Mesenchymal stem cell (in vitro differentiated cells and primary cell): ENCODE data around the gene FUT4. TPM values are rescaled to one million over a fixed set of nuclear protein-coding genes. Genes with fewer than 3 reads are reported as not detected.

Experiments
- DNase-seq: peaks from one replicate; pipeline ENCODE4 v3.0.0-alpha.2; 2013
- H2AFZ ChIP-seq: one replicate; pipeline ENCODE4 v1.6.1; 2013; ENCODE audit warnings: low read depth, mild to moderate bottlenecking, control low read depth, inconsistent platforms, low read length, moderate library complexity
- H2AK5ac ChIP-seq: 2 replicates; pipeline ENCODE4 v1.6.1; 2013; ENCODE audit warnings: low read length, moderate library complexity, mild to moderate bottlenecking, inconsistent platforms; ENCODE audit not compliant: severe bottlenecking
- H2BK120ac ChIP-seq: one replicate; pipeline ENCODE4 v1.6.1; 2013; ENCODE audit warnings: low read depth, mild to moderate bottlenecking, inconsistent platforms, low read length, moderate library complexity
- H2BK12ac ChIP-seq, 2 experiments: one replicate each; pipeline ENCODE4 v1.6.1; 2013; ENCODE audit warnings: inconsistent platforms in 2 of 2, low read length in 2 of 2, mild to moderate bottlenecking in 2 of 2, moderate library complexity in 2 of 2, control low read depth in 1 of 2
- H2BK15ac ChIP-seq: one replicate; pipeline ENCODE4 v1.6.1; 2013; ENCODE audit warnings: mild to moderate bottlenecking, low read depth, inconsistent platforms; ENCODE audit not compliant: poor library complexity, severe bottlenecking
- H2BK5ac ChIP-seq: 2 replicates; pipeline ENCODE4 v1.6.1; 2013; ENCODE audit warnings: low read depth, mild to moderate bottlenecking, low read length, control low read depth, inconsistent platforms; ENCODE audit not compliant: poor library complexity, severe bottlenecking
- H3K14ac ChIP-seq, 2 experiments: one replicate each; pipeline ENCODE4 v1.6.1; 2013; ENCODE audit warnings: inconsistent platforms in 2 of 2, low read length in 2 of 2, control low read depth in 1 of 2, mild to moderate bottlenecking in 1 of 2, moderate library complexity in 1 of 2
- H3K18ac ChIP-seq, 2 experiments: one replicate each; pipeline ENCODE4 v1.6.1; 2013; ENCODE audit warnings: inconsistent platforms in 2 of 2, low read length in 2 of 2, control low read depth in 1 of 2, low read depth in 1 of 2, mild to moderate bottlenecking in 1 of 2
- H3K23ac ChIP-seq, 2 experiments: one replicate each; pipeline ENCODE4 v1.6.1; 2013; ENCODE audit warnings: inconsistent platforms in 2 of 2, low read length in 2 of 2, mild to moderate bottlenecking in 2 of 2, moderate library complexity in 2 of 2, control low read depth in 1 of 2
- H3K27ac ChIP-seq: 2 replicates; pipeline ENCODE4 v1.5.1; 2013; ENCODE audit warnings: mild to moderate bottlenecking, moderate library complexity, low read length, control low read depth, inconsistent platforms; ENCODE audit not compliant: poor library complexity, severe bottlenecking
- H3K27me3 ChIP-seq, 2 experiments: 2 replicates each; pipeline versions ENCODE4 v1.6.1 to v1.7.0; 2013; ENCODE audit warnings: low read length in 2 of 2, mild to moderate bottlenecking in 2 of 2, moderate library complexity in 2 of 2, control low read depth in 1 of 2, inconsistent platforms in 1 of 2; ENCODE audit not compliant: control insufficient read depth in 1 of 2, insufficient read depth in 1 of 2
- H3K36me3 ChIP-seq, 2 experiments: 2 replicates each; pipeline versions ENCODE4 v1.6.1 to v1.7.0; 2013; ENCODE audit warnings: low read length in 2 of 2, control low read depth in 1 of 2, inconsistent platforms in 1 of 2, low read depth in 1 of 2, mild to moderate bottlenecking in 1 of 2; ENCODE audit not compliant: insufficient read depth in 2 of 2, control insufficient read depth in 1 of 2
- H3K4ac ChIP-seq, 2 experiments: one replicate each; pipeline ENCODE4 v1.6.1; 2013; ENCODE audit warnings: inconsistent platforms in 2 of 2, low read length in 2 of 2, mild to moderate bottlenecking in 2 of 2, moderate library complexity in 2 of 2, control low read depth in 1 of 2, low read depth in 1 of 2
- H3K4me1 ChIP-seq: 2 replicates; pipeline ENCODE4 v1.6.1; 2013; ENCODE audit warnings: low read depth, low read length, control low read depth; ENCODE audit not compliant: control insufficient read depth, insufficient read depth
- H3K4me2 ChIP-seq: 2 replicates; pipeline ENCODE4 v1.6.1; 2013; ENCODE audit warnings: low read length, mild to moderate bottlenecking, inconsistent platforms; ENCODE audit not compliant: poor library complexity, severe bottlenecking
- H3K4me3 ChIP-seq, 2 experiments: 2 replicates each; pipeline versions ENCODE4 v1.5.1 to v1.7.0; 2013; ENCODE audit warnings: low read length in 2 of 2, mild to moderate bottlenecking in 2 of 2, control low read depth in 1 of 2, low read depth in 1 of 2; ENCODE audit not compliant: insufficient read depth in 1 of 2
- H3K79me1 ChIP-seq: replicated peaks from 2 replicates; pipeline ENCODE4 v1.6.1; 2013; ENCODE audit warnings: mild to moderate bottlenecking, control low read depth, low read length, inconsistent platforms; ENCODE audit not compliant: poor library complexity, severe bottlenecking
- H3K9ac ChIP-seq: 2 replicates; pipeline ENCODE4 v1.7.0; 2013; ENCODE audit warnings: mild to moderate bottlenecking, low read length, moderate library complexity
- H3K9me3 ChIP-seq: 2 replicates; pipeline ENCODE4 v1.7.0; 2013; ENCODE audit warnings: mild to moderate bottlenecking, low read length; ENCODE audit not compliant: control insufficient read depth
- H4K8ac ChIP-seq: one replicate; pipeline ENCODE4 v1.6.1; 2013; ENCODE audit warnings: inconsistent platforms, mild to moderate bottlenecking, low read length, moderate library complexity
- H4K91ac ChIP-seq: one replicate; pipeline ENCODE4 v1.6.1; 2013; ENCODE audit warnings: mild to moderate bottlenecking, low read length, inconsistent platforms
- WGBS: methylation state at CpG from one replicate; pipeline ENCODE4 v1.1.7; 2013; ENCODE audit warnings: mixed read lengths; 5-methylcytosine and 5-hydroxymethylcytosine counted together
- polyA plus RNA-seq, 2 experiments: library from polyadenylated mRNA; stranded (reverse); fragments of 200-250 nt; gene quantifications; one replicate each; pipeline ENCODE4 v1.2.3, GENCODE V29; 2013

Gene FUT4, protein sequence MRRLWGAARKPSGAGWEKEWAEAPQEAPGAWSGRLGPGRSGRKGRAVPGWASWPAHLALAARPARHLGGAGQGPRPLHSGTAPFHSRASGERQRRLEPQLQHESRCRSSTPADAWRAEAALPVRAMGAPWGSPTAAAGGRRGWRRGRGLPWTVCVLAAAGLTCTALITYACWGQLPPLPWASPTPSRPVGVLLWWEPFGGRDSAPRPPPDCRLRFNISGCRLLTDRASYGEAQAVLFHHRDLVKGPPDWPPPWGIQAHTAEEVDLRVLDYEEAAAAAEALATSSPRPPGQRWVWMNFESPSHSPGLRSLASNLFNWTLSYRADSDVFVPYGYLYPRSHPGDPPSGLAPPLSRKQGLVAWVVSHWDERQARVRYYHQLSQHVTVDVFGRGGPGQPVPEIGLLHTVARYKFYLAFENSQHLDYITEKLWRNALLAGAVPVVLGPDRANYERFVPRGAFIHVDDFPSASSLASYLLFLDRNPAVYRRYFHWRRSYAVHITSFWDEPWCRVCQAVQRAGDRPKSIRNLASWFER
- 2.7 TPM for polyA plus RNA-seq (2013, experiment 1 of 2)
- 2.9 TPM for polyA plus RNA-seq (2013, experiment 2 of 2)

DNA sequence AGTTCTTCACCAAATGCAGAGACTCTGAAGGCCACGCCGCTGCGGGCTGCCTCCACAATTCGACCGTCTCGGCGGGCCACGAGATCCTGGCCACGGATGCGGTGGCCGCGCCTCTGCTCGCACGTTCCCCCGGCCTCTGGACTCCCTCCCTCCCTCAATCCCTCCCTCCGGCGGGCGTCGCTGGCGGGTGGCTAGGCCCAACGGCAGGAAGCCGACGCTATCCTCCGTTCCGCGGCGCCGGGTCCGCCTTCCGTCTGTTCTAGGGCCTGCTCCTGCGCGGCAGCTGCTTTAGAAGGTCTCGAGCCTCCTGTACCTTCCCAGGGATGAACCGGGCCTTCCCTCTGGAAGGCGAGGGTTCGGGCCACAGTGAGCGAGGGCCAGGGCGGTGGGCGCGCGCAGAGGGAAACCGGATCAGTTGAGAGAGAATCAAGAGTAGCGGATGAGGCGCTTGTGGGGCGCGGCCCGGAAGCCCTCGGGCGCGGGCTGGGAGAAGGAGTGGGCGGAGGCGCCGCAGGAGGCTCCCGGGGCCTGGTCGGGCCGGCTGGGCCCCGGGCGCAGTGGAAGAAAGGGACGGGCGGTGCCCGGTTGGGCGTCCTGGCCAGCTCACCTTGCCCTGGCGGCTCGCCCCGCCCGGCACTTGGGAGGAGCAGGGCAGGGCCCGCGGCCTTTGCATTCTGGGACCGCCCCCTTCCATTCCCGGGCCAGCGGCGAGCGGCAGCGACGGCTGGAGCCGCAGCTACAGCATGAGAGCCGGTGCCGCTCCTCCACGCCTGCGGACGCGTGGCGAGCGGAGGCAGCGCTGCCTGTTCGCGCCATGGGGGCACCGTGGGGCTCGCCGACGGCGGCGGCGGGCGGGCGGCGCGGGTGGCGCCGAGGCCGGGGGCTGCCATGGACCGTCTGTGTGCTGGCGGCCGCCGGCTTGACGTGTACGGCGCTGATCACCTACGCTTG is at the start of gene FUT4:
Gene FUT4, plus strand, starts transcription at position 227 of the 951 bp plus-strand sequence. Its CDS starts 213 bp downstream, at position 440.
- Histone ChIP-seq H3K9me3 (no peaks in the 10 kb centered on the region), H2AK5ac (no peak within 1 kb of the TSS), H3K4me3 (peak within 1 kb of the TSS; percentile 76 to 85), H2BK120ac (peak within 1 kb of the TSS; percentile 95), H2AFZ (peak within 1 kb of the TSS; percentile 98), H4K8ac (peak within 1 kb of the TSS; percentile 100), H2BK12ac (peak within 1 kb of the TSS in 1 of 2 experiments; percentile 70), H3K23ac (peak within 1 kb of the TSS; percentile 64 to 87), H3K79me1 (peaks cover 14% of the 10 kb centered on the region), H3K14ac (peak within 1 kb of the TSS in 1 of 2 experiments; percentile 91), H3K36me3 (peaks cover 9 to 11% of the 10 kb centered on the region in 2 experiments), H2BK5ac (peak within 1 kb of the TSS; percentile 77), H3K4me1 (peaks cover 15% of the 10 kb centered on the region), H3K18ac (peak within 1 kb of the TSS; percentile 92 to 99), H3K9ac (peak within 1 kb of the TSS; percentile 97), H3K4me2 (peak within 1 kb of the TSS; percentile 70), H2BK15ac (peak within 1 kb of the TSS; percentile 77), H3K4ac (peak within 1 kb of the TSS; percentile 89), H3K27me3 (no peaks in the 10 kb centered on the region), H3K27ac (peak within 1 kb of the TSS; percentile 96), H4K91ac (peak within 1 kb of the TSS; percentile 74)
- WGBS = under 1% methylated on average over 103 of the region's 109 CpGs
- peak; percentile 87 for DNase-seq

DNA sequence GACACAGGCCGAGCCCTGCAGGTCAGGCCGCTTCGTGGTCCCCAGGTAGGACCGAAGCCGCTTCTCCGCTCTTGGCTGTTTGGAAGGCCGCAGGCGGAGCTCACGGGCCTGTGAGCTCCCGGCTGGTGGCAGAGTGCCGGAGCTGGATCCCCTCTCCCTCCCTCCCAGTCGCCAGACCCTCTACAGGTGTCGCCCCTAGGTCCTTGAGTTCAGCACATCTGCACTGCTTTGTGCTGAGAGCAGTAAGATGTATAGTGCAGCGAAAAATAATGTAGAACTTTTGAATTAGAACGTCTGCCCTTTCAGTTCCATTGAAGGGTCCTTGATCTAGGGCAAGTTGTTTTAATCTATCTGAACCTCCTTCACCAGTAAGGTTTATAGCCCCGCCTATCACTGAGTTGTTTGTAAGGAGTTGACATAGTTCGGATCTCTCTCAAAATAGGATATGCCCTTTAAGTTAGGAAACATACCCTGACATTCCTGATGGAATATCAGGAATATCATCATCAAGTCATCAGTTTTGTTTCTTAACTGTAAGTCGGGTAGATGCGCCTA is 49.5 kb upstream of the FUT4 start:
- no peak overlapping the region for H3K14ac ChIP-seq
- H4K8ac ChIP-seq = peak overlapping the region; percentile 78
- H2BK15ac ChIP-seq = no peak overlapping the region
- peak overlapping the region in 1 of 2 experiments; percentile 71 for H3K23ac ChIP-seq
- DNase-seq = no peak
- WGBS = 0% methylated on average over 14 of the region's 19 CpGs
- H3K27me3 ChIP-seq = no peaks in the 10 kb centered on the region
- peak overlapping the region in 1 of 2 experiments; percentile 63 for H3K18ac ChIP-seq
- H3K4ac ChIP-seq = peak overlapping the region in 1 of 2 experiments; percentile 51
- peaks cover 19% of the 10 kb centered on the region for H3K79me1 ChIP-seq
- no peak overlapping the region for H2BK12ac ChIP-seq
- peak overlapping the region; percentile 94 for H3K9ac ChIP-seq
- no peaks in the 10 kb centered on the region for H3K4me1 ChIP-seq
- peak overlapping the region; percentile 51 for H3K27ac ChIP-seq
- H3K4me3 ChIP-seq = peak overlapping the region; percentile 85 to 91
- H4K91ac ChIP-seq = no peak overlapping the region
- H3K9me3 ChIP-seq = no peaks in the 10 kb centered on the region
- no peak overlapping the region for H2BK120ac ChIP-seq
- peak overlapping the region; percentile 67 for H2AFZ ChIP-seq
- H2BK5ac ChIP-seq = no peak overlapping the region
- H3K4me2 ChIP-seq = peak overlapping the region; percentile 46
- peaks cover 4 to 45% of the 10 kb centered on the region in 2 experiments for H3K36me3 ChIP-seq
- no peak overlapping the region for H2AK5ac ChIP-seq

DNA sequence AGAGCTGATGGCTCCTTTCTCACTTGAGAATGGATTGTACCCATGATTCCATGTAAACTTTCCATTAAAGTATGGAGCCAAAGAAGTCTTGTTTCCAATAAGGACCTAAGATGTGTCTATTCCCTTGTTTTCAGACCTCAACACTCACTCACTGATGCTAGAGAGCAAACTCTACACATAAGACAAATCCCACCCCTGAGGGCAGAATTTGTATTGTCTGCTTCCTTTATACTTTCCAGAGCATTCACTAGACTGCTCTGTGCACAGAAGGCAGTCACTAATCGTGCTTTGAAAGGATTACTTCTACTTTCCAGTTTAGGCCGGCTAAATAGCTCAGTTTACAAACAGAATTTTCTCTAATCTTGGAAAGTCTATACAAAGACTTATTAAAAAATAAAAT is 43.5 kb upstream of the FUT4 start:
- Histone ChIP-seq H3K9ac (no peak overlapping the region), H2BK120ac (no peak overlapping the region), H3K4me2 (no peak overlapping the region), H3K14ac (no peak overlapping the region), H3K79me1 (peaks cover 4% of the 10 kb centered on the region), H3K18ac (no peak overlapping the region), H4K8ac (no peak overlapping the region), H2BK12ac (no peak overlapping the region), H3K4me1 (no peaks in the 10 kb centered on the region), H2BK5ac (no peak overlapping the region), H3K4me3 (no peak overlapping the region), H3K9me3 (no peaks in the 10 kb centered on the region), H3K36me3 (peaks cover 4 to 54% of the 10 kb centered on the region in 2 experiments), H3K4ac (no peak overlapping the region), H4K91ac (no peak overlapping the region), H3K23ac (no peak overlapping the region), H2AFZ (no peak overlapping the region), H2BK15ac (no peak overlapping the region), H2AK5ac (no peak overlapping the region), H3K27ac (no peak overlapping the region), H3K27me3 (no peaks in the 10 kb centered on the region)
- DNase-seq = no peak
- WGBS = 100% methylated on average over 1 of the region's 2 CpGs
